SK-N-SH (cell line): ENCODE measurements around the gene AP3D1. TPM values are rescaled to one million over a fixed set of nuclear protein-coding genes. Genes with fewer than 3 reads are reported as not detected.

Source experiments
- CTCF ChIA-PET: fragments of 300-600, 350-600 bp; formaldehyde crosslinking; extraction: SDS; loops from one replicate; lab custom pipeline; 2021; lab: Yijun Ruan, JAX
- POLR2A ChIA-PET: fragments of 350-600 bp; sonication (Branson Sonifier 250); formaldehyde crosslinking; extraction: SDS; loops from one replicate; lab custom pipeline; 2020; ENCODE audit warnings: antibody characterized with exemption, inconsistent platforms; lab: Yijun Ruan, JAX
- DNase-seq: peaks from one replicate; pipeline ENCODE4 v3.0.0; 2012
- H2AFZ ChIP-seq: fragments of 200-600 bp; sonication (generic); 2 replicates; pipeline ENCODE4 v1.8.1; 2016; ENCODE audit warnings: antibody characterized with exemption, mild to moderate bottlenecking, low read depth
- H3F3A ChIP-seq: fragments of 200-600 bp; sonication (generic); replicated peaks from 2 replicates; pipeline ENCODE3; 2016; ENCODE audit warnings: antibody characterized with exemption, mild to moderate bottlenecking; ENCODE audit not compliant: insufficient read depth
- H3K27ac ChIP-seq, 2 experiments: fragments of 200-500 bp in 1 of 2; fragments of 200-600 bp in 1 of 2; sonication (Bioruptor generic) in 1 of 2; sonication (generic), shearing (Covaris generic) in 1 of 2; 2 replicates each; pipeline versions ENCODE4 v1.5.1 to v1.6.1; 2014 to 2016; ENCODE audit warnings: low read depth in 2 of 2, inconsistent platforms in 1 of 2, low read length in 1 of 2, mild to moderate bottlenecking in 1 of 2, mixed read lengths in 1 of 2
- H3K27me3 ChIP-seq: fragments of 200-600 bp; sonication (generic), shearing (Covaris generic); 2 replicates; pipeline ENCODE4 v1.6.1; 2016; ENCODE audit warnings: mixed run types; ENCODE audit not compliant: insufficient read depth
- H3K36me3 ChIP-seq, 2 experiments: fragments of 200-500 bp in 1 of 2; fragments of 200-600 bp in 1 of 2; sonication (Bioruptor generic) in 1 of 2; sonication (generic) in 1 of 2; replicated peaks in 1 of 2; 2 replicates each; pipeline versions ENCODE3 to v1.5.1; 2014 to 2016; ENCODE audit warnings: low read length in 1 of 2, mild to moderate bottlenecking in 1 of 2; ENCODE audit not compliant: insufficient read depth in 2 of 2, control insufficient read depth in 1 of 2
- H3K4me1 ChIP-seq, 2 experiments: fragments of 200-500 bp in 1 of 2; fragments of 200-600 bp in 1 of 2; sonication (Bioruptor generic) in 1 of 2; sonication (generic), shearing (Covaris generic) in 1 of 2; 2 replicates each; pipeline versions ENCODE4 v1.5.1 to v1.6.1; 2014 to 2016; ENCODE audit warnings: low read depth in 1 of 2, low read length in 1 of 2, mixed run types in 1 of 2; ENCODE audit not compliant: insufficient read depth in 2 of 2, control insufficient read depth in 1 of 2
- H3K4me2 ChIP-seq: fragments of 200-600 bp; sonication (generic), shearing (Covaris generic); 2 replicates; pipeline ENCODE4 v1.6.1; 2017; ENCODE audit warnings: mixed run types
- H3K4me3 ChIP-seq, 2 experiments: fragments of 200-500 bp in 1 of 2; fragments of 200-600 bp in 1 of 2; sonication (Bioruptor generic) in 1 of 2; sonication (generic), shearing (Covaris generic) in 1 of 2; 2 replicates each; pipeline versions ENCODE4 v1.5.1 to v1.8.1; 2014 to 2016; ENCODE audit warnings: low read depth in 2 of 2, inconsistent platforms in 1 of 2, low read length in 1 of 2, mild to moderate bottlenecking in 1 of 2, mixed read lengths in 1 of 2, moderate library complexity in 1 of 2
- H3K79me2 ChIP-seq: fragments of 200-600 bp; sonication (generic); 2 replicates; pipeline ENCODE4 v1.8.1; 2017; ENCODE audit warnings: mild to moderate bottlenecking; ENCODE audit not compliant: insufficient read depth
- H3K9ac ChIP-seq: fragments of 200-600 bp; sonication (generic); 2 replicates; pipeline ENCODE4 v1.6.1; 2017; ENCODE audit warnings: mixed run types
- H3K9me2 ChIP-seq: fragments of 200-600 bp; sonication (generic); 2 replicates; pipeline ENCODE4 v1.6.1; 2017; ENCODE audit warnings: mixed run types
- H3K9me3 ChIP-seq: fragments of 200-600 bp; sonication (generic); 2 replicates; pipeline ENCODE4 v1.6.1; 2017; ENCODE audit warnings: mixed run types, mild to moderate bottlenecking, moderate library complexity
- H4K20me1 ChIP-seq: fragments of 200-600 bp; sonication (generic); 2 replicates; pipeline ENCODE4 v1.6.1; 2017; ENCODE audit warnings: mild to moderate bottlenecking, mixed run types; ENCODE audit not compliant: insufficient read depth
- CHD2 ChIP-seq: fragments of 150-350 bp; IDR thresholded peaks from 2 replicates; pipeline ENCODE4 v1.6.1; 2018; ENCODE audit warnings: low read length; ENCODE audit not compliant: partially characterized antibody
- ELF1 ChIP-seq: IDR thresholded peaks from 2 replicates; pipeline ENCODE4 v1.4.0; 2012
- EP300 ChIP-seq, 2 experiments: IDR thresholded peaks; 2 replicates each; pipeline versions ENCODE4 v1.4.0 to v1.6.1; 2012; ENCODE audit warnings: borderline replicate concordance in 1 of 2, low read depth in 1 of 2, low read length in 1 of 2
- FOXJ3 ChIP-seq: sonication (generic); formaldehyde crosslinking; IDR thresholded peaks from 2 replicates; pipeline ENCODE4 v1.5.1; 2020; ENCODE audit warnings: mild to moderate bottlenecking, missing genetic modification reagents
- FOXM1 ChIP-seq: IDR thresholded peaks from 2 replicates; pipeline ENCODE4 v1.4.0; 2012; ENCODE audit warnings: low read depth, mild to moderate bottlenecking
- GATA2 ChIP-seq: sonication (generic); formaldehyde crosslinking; IDR thresholded peaks from 2 replicates; pipeline ENCODE4 v1.5.0; 2020; ENCODE audit warnings: mild to moderate bottlenecking, missing genetic modification reagents
- JUND ChIP-seq: IDR thresholded peaks from 2 replicates; pipeline ENCODE4 v1.4.0; 2012
- MAX ChIP-seq: IDR thresholded peaks from 2 replicates; pipeline ENCODE4 v1.4.0; 2012; ENCODE audit warnings: low read depth
- NFIC ChIP-seq: IDR thresholded peaks from 2 replicates; pipeline ENCODE4 v1.4.0; 2012; ENCODE audit warnings: borderline replicate concordance
- PBX3 ChIP-seq: IDR thresholded peaks from 2 replicates; pipeline ENCODE4; 2012
- RAD21 ChIP-seq: IDR thresholded peaks from 2 replicates; pipeline ENCODE4 v1.6.1; 2012; ENCODE audit warnings: mild to moderate bottlenecking, low read length
- REST ChIP-seq: IDR thresholded peaks from 2 replicates; pipeline ENCODE4 v1.6.1; 2012; ENCODE audit warnings: mild to moderate bottlenecking, low read depth, low read length, moderate library complexity
- RXRA ChIP-seq: IDR thresholded peaks from 2 replicates; pipeline ENCODE4 v1.4.0; 2012; ENCODE audit warnings: low read depth, mild to moderate bottlenecking, borderline replicate concordance
- SMC3 ChIP-seq: IDR thresholded peaks from 2 replicates; pipeline ENCODE4 v1.6.1; 2012; ENCODE audit warnings: low read depth, low read length, improper control_type of control experiment
- TAF1 ChIP-seq: IDR thresholded peaks from 2 replicates; pipeline ENCODE4 v1.6.1; 2012; ENCODE audit warnings: low read depth, mild to moderate bottlenecking, low read length, moderate library complexity, borderline replicate concordance
- YY1 ChIP-seq: IDR thresholded peaks from 2 replicates; pipeline ENCODE4 v1.4.0; 2012; ENCODE audit warnings: low read depth, mild to moderate bottlenecking
- ZBTB33 ChIP-seq: IDR thresholded peaks from 2 replicates; pipeline ENCODE4 v1.4.0; 2012; ENCODE audit warnings: low read depth, borderline replicate concordance
- WGBS: methylation state at CpG from one replicate; pipeline ENCODE4 v1.1.6; 2017; ENCODE audit warnings: low lambda C conversion rate; 5-methylcytosine and 5-hydroxymethylcytosine counted together
- polyA plus RNA-seq, 3 experiments: library from polyadenylated mRNA; depleted of rRNA; stranded (reverse); fragments of >200 nt; gene quantifications; 2 replicates each; pipeline ENCODE4 v1.2.3, GENCODE V29; 2012

Gene AP3D1
- polyA plus RNA-seq, 1 of the 3 experiments (the other 2 are of a cell fraction) = 127 TPM

GRCh38 chr19:2077833-2078619 is 73.3 kb downstream of the AP3D1 start (continued):
- no peak for TF ChIP-seq REST
- no peak for TF ChIP-seq ELF1
- no peak for TF ChIP-seq RXRA
- TF ChIP-seq ZBTB33 = no peak
- no peak for TF ChIP-seq EP300 (IDR thresholded peaks at IDR 0.05; ENCODE audit: borderline replicate concordance in 1 of 2, low read depth in 1 of 2, low read length in 1 of 2)
- no peak for TF ChIP-seq TAF1
- TF ChIP-seq SMC3 = no peak
- no peak for TF ChIP-seq RAD21

DNA sequence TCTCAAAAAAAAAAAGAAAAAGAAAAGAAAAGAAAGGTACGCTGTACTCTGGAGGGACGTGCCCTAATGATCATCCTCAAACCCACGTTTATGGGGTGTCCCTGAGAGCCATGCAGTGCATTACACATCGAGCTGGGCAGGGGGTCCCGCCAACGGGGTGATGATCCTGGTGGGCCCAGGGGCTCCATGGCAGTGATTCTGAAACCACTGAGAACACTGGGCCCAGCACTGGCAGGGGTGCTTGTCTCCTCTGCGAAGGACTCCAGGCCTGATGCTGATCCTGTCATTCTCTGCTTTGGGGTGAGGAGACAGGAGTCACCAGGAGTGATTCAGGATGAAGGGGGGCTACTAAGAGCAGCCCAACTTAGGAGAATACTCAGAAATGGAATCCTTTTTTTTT is 74.0 kb downstream of the AP3D1 start:
- Histone ChIP-seq H3K79me2 (peaks cover 7% of the 10 kb centered on the region; the same call in 1 of the 2 replicates), H3K9ac (no peak overlapping the region), H3F3A (no peaks in the 10 kb centered on the region), H3K9me3 (no peaks in the 10 kb centered on the region), H3K4me1 (no peaks in the 10 kb centered on the region), H4K20me1 (no peaks in the 10 kb centered on the region), H3K9me2 (no peaks in the 10 kb centered on the region), H3K36me3 (peaks cover 17 to 20% of the 10 kb centered on the region in 2 experiments), H3K4me3 (no peak overlapping the region), H3K27ac (no peak overlapping the region), H3K27me3 (no peaks in the 10 kb centered on the region), H3K4me2 (no peak overlapping the region), H2AFZ (no peak overlapping the region)
- CTCF ChIA-PET = interaction anchor here (1.1 to 1.8 kb wide), 2 partner anchors 8 to 58 kb away, joined by 9 to 11 read pairs; no protein-coding TSS in a partner anchor
- peak; percentile 4 for DNase-seq
- POLR2A ChIA-PET = no interaction called here
- no peak for TF ChIP-seq FOXM1
- TF ChIP-seq MAX = no peak
- no peak for TF ChIP-seq FOXJ3 (CRISPR knock-in tag)
- TF ChIP-seq CHD2 = no peak
- no peak for TF ChIP-seq ZBTB33
- no peak for TF ChIP-seq NFIC
- TF ChIP-seq YY1 = no peak
- no peak for TF ChIP-seq GATA2 (CRISPR knock-in tag)
- TF ChIP-seq JUND = no peak
- TF ChIP-seq PBX3 = no peak
- TF ChIP-seq TAF1 = no peak
- WGBS = 90% methylated on average over 6 of the region's 7 CpGs
